MM.1S (cell line): ENCODE results near the gene TAF11L2.

Experiments used
- EZH2 ChIP-seq: fragments of 300-600 bp; sonication (generic); optimal IDR thresholded peaks from 2 replicates; pipeline ENCODE3; 2017; ENCODE audit warnings: low read depth, mild to moderate bottlenecking, antibody characterized with exemption, low read length, mixed read lengths
- EZH2phosphoT487 ChIP-seq: fragments of 300-600 bp; sonication (generic); IDR thresholded peaks from 2 replicates; pipeline ENCODE4 v1.6.1; 2018; ENCODE audit warnings: antibody characterized with exemption, low read length
- TF ChIP-seq, protein P1 (sequence below): fragments of 300-600 bp; sonication (generic); IDR thresholded peaks from 2 replicates; pipeline ENCODE4 v1.5.1; 2016; ENCODE audit warnings: antibody characterized with exemption, low read length, mixed read lengths

DNA sequence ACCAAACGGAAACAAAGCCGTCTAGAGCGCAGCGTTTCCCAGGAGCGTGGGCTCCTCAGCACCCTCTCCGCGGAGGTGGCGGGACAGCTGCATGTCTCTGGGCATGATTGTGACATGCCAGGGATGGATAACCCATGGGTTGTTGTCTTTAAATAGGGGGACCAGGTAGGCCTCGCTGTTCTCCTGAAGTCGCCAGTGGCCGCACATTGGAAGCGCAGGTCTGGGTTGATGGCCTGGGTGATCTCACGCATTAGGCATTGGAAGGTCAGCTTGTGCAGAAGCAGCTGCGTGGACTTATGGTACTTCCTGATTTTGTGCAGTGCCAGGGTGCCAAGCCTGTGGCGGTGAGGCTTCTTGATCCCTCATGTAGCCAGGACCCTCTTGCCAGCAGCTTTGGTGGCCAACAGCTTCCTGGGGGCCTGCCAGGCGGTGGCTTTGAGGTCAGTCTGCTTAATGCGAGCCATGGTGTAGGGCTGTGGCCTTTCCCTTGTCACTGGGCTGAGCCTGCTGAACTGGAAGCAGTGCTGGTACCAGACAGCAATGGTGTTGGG is 13.8 kb downstream of the TAF11L2 start:
- TF ChIP-seq, protein P1, sequence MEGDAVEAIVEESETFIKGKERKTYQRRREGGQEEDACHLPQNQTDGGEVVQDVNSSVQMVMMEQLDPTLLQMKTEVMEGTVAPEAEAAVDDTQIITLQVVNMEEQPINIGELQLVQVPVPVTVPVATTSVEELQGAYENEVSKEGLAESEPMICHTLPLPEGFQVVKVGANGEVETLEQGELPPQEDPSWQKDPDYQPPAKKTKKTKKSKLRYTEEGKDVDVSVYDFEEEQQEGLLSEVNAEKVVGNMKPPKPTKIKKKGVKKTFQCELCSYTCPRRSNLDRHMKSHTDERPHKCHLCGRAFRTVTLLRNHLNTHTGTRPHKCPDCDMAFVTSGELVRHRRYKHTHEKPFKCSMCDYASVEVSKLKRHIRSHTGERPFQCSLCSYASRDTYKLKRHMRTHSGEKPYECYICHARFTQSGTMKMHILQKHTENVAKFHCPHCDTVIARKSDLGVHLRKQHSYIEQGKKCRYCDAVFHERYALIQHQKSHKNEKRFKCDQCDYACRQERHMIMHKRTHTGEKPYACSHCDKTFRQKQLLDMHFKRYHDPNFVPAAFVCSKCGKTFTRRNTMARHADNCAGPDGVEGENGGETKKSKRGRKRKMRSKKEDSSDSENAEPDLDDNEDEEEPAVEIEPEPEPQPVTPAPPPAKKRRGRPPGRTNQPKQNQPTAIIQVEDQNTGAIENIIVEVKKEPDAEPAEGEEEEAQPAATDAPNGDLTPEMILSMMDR, result no peak
- no peak for TF ChIP-seq EZH2
- TF ChIP-seq EZH2phosphoT487, result no peak
